Mucosa of descending colon (tissue), 3 donors: ENCODE measurements around the gene SNRK. TPM values are rescaled to one million over a fixed set of nuclear protein-coding genes. Genes with fewer than 3 reads are reported as not detected.

Experiments
- ATAC-seq: fragments of 200-7000 bp; cut with Tn5 transposase; one replicate; pipeline ENCODE4 v1.9.1; 2020; ENCODE audit warnings: mild to moderate bottlenecking, moderate library complexity
- DNase-seq, 3 donors: peaks; one replicate each; pipeline ENCODE4 v3.0.0-alpha.2; 2020
- H3K36me3 ChIP-seq: fragments of 200-600 bp; one replicate; pipeline ENCODE4 v1.8.0; 2021; ENCODE audit warnings: low read depth, mild to moderate bottlenecking
- H3K4me1 ChIP-seq: fragments of 200-600 bp; one replicate; pipeline ENCODE4 v1.8.0; 2021; ENCODE audit warnings: low read depth, mild to moderate bottlenecking
- H3K4me3 ChIP-seq: fragments of 200-600 bp; one replicate; pipeline ENCODE4 v1.8.0; 2021; ENCODE audit warnings: mild to moderate bottlenecking
- H3K9me3 ChIP-seq: fragments of 200-600 bp; one replicate; pipeline ENCODE4 v1.8.0; 2021; ENCODE audit warnings: mild to moderate bottlenecking
- intact Hi-C, 2 donors: fragments of 100-400 bp; cut with DNase I in 1 of 2; cut with micrococcal nuclease in 1 of 2; formaldehyde crosslinking; loops; one replicate each; pipeline versions ENCODE4 v1.11.0 to v1.11.1; 2022; cut with DNase I, micrococcal nuclease
- total RNA-seq, 3 donors: library from RNA; stranded (reverse); fragmentation: NEBNext Ultra II Directional in 2 of 3; extraction: Animal tissue kit (Norgen Biotek cat#: 25700) in 2 of 3; gene quantifications; one replicate each; pipeline versions ENCODE4 v1.2.1 to v1.2.4, GENCODE V29; 2021 to 2023
- TF ChIP-seq, protein P1 (sequence below): fragments of 200-600 bp; IDR thresholded peaks from one replicate; pipeline ENCODE4 v1.8.0; 2022; ENCODE audit warnings: antibody characterized with exemption, mild to moderate bottlenecking
- donor health status: DM: no; HTN: no; CAD: no; lungs with moderate emphysema.
- donor health status: DM: no; HTN: no; CAD: no.
- donor health status: DM: no; HTN: yes; CAD: no.

The SNRK gene
- total RNA-seq, 3 donors from 2014 or later: 33.2 to 47.6 (median 35.2) TPM

DNA sequence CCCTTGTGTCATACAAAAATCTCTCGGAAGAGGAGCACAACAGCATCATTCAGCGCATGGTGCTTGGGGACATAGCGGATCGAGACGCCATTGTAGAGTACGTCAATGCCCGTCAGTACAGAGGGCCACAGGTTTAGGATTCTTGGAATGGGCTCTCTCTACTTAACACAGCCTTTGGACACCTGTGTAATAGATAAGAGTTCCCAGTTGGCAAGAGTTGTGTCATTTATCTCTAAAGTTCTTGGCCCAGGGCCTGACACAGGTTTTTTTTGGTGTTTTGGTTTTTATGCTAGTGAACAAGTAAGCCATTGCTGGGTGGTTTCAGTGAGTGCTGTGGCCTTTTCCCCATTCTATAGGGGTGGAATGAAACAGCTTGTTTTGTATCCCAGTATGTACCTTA, 54.1 kb downstream of the SNRK start:
- DNase-seq: no peak
- Histone ChIP-seq H3K4me1 (no peaks in the 10 kb centered on the region), H3K36me3 (no peaks in the 10 kb centered on the region), H3K9me3 (peaks cover 39% of the 10 kb centered on the region), H3K4me3 (no peak overlapping the region)
- TF ChIP-seq, protein P1, sequence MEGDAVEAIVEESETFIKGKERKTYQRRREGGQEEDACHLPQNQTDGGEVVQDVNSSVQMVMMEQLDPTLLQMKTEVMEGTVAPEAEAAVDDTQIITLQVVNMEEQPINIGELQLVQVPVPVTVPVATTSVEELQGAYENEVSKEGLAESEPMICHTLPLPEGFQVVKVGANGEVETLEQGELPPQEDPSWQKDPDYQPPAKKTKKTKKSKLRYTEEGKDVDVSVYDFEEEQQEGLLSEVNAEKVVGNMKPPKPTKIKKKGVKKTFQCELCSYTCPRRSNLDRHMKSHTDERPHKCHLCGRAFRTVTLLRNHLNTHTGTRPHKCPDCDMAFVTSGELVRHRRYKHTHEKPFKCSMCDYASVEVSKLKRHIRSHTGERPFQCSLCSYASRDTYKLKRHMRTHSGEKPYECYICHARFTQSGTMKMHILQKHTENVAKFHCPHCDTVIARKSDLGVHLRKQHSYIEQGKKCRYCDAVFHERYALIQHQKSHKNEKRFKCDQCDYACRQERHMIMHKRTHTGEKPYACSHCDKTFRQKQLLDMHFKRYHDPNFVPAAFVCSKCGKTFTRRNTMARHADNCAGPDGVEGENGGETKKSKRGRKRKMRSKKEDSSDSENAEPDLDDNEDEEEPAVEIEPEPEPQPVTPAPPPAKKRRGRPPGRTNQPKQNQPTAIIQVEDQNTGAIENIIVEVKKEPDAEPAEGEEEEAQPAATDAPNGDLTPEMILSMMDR: no peak
- intact Hi-C loops: no loop called here
- ATAC-seq: no peak

DNA sequence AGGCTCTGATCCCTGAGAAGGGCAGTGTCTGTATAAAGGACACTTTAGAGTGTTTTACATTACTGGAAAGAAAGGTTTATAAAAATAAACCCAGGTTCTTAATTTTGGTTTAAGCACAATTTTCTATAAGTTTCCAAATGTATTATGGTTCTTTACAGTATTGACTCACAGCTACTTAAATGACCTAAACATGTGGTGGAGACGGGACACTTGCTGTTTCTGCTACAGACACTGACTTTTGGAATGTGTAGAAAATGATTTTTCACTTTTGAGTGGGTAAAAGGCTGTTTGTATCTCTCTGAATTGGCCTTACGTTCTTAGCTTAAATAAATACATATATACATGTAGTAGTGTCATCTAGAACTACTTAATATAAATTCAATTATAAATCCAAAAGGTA, 55.4 kb downstream of the SNRK start:
- ATAC-seq: no peak
- no peaks in the 10 kb centered on the region for H3K36me3 ChIP-seq
- intact Hi-C loops: no loop called here

DNA sequence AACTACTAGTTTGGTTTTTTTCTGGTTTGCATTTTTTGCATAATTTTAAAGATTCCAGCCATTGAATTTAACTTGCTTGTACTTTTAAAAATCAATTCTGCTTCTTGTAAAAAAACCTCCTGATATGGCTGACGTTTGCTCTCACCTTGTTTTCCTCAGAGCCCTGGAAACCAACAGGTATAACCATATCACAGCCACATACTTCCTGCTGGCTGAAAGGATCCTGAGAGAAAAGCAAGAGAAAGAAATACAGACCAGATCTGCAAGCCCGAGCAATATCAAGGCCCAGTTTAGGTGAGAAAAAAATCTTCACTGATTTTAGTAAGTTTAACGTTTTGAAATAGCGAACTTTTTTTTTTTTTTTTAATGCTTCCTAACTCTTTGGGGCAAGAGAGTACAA, 56.8 kb downstream of the SNRK start:
- no peaks in the 10 kb centered on the region for H3K4me1 ChIP-seq
- DNase-seq (no peak), ATAC-seq (no peak)
- TF ChIP-seq, protein P1: no peak
- H3K36me3 ChIP-seq: no peaks in the 10 kb centered on the region
- intact Hi-C loops: no loop called here
- H3K9me3 ChIP-seq: peaks cover 12% of the 10 kb centered on the region
- H3K4me3 ChIP-seq: no peak overlapping the region

More for the DNA sequence above, 55.4 kb downstream of the SNRK start:
- DNase-seq: no peak
- H3K4me1 ChIP-seq: no peaks in the 10 kb centered on the region
- TF ChIP-seq, protein P1: no peak
- H3K9me3 ChIP-seq: peaks cover 26% of the 10 kb centered on the region
- no peak overlapping the region for H3K4me3 ChIP-seq

DNA sequence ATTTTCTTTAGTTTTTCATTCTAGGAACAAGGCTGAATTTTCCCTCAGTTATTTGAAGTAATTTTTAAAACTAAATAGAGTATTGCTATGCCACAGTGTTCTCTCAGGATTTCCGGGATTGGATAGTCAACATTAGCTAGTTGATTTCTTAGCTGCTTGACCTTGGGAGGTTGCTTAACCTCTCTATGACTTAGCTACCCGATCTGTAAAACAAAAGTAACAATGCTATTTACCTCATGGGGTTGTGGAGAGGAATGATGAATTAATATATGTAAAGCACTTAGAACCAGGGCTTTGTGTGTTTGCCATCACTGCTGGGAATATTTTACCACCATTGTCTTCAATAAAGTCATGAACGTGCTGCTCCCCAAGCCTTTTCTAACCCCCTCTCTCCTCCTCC, 57.5 kb downstream of the SNRK start:
- DNase-seq (no peak), ATAC-seq (no peak)
- H3K36me3 ChIP-seq: no peaks in the 10 kb centered on the region
- H3K4me1 ChIP-seq: no peaks in the 10 kb centered on the region
- H3K4me3 ChIP-seq: no peak overlapping the region
- TF ChIP-seq, protein P1: no peak
- H3K9me3 ChIP-seq: peaks cover 6% of the 10 kb centered on the region
- intact Hi-C loops: no loop called here

DNA sequence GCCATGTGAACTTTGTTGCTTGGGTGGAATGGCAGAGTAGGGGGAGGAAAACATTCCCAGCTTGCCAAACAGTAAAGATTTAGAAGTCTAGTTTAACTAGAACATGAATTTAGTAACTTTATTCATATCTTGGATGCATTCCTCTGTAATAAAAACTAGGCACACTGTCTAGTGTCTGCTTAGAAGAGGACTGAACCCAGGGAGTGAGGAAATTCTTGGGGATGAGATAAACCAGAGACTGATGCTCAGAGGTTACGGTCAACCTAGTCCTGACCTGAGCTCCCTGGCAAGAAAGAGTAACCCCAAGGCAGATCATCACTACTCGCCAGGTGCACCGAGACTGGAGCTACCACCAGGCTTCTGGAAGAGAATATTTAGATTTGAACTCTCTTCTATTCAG, 58.2 kb downstream of the SNRK start:
- Histone ChIP-seq H3K4me1 (no peaks in the 10 kb centered on the region), H3K36me3 (no peaks in the 10 kb centered on the region), H3K4me3 (no peak overlapping the region), H3K9me3 (no peaks in the 10 kb centered on the region)
- DNase-seq: no peak
- TF ChIP-seq, protein P1: no peak
- ATAC-seq: no peak
- intact Hi-C loops: no loop called here

DNA sequence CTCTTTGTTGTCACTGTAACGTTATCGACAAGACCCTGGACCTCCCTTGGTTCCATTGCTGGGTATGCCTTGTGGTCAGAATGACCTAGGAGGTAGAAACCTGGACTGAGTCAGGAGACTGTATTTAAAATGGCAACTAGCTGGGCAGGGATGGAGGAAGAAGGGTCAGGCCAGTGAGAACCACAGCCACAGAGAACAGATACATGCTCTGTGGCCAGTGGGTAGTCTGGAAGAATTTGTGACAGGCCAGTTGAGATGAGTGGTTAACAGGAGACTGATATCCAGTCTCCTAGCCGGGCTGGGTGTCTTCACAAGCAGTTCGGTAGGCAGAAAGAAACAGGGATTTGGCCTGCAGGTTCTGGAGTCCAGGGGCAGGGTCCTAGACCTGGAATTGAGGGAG, 58.9 kb downstream of the SNRK start:
- H3K4me1 ChIP-seq: no peaks in the 10 kb centered on the region
- DNase-seq: no peak
- H3K36me3 ChIP-seq: no peaks in the 10 kb centered on the region
- H3K4me3 ChIP-seq: no peak overlapping the region
- H3K9me3 ChIP-seq: no peaks in the 10 kb centered on the region
- intact Hi-C loops: no loop called here
- TF ChIP-seq, protein P1: no peak
- ATAC-seq: no peak
